Endodermal cell (in vitro differentiated cells): Measurements from ENCODE around the gene SLC27A5. TPM values are rescaled to one million over a fixed set of nuclear protein-coding genes. Genes with fewer than 3 reads are reported as not detected.

ENCODE experiments used
- DNase-seq: peaks from one replicate; pipeline ENCODE4 v3.0.0-alpha.2; 2017
- H3K27ac ChIP-seq: 2 replicates; pipeline ENCODE4 v1.5.1; 2013; ENCODE audit warnings: mild to moderate bottlenecking, low read depth, low read length, moderate library complexity
- H3K27me3 ChIP-seq: 2 replicates; pipeline ENCODE4 v1.6.1; 2013; ENCODE audit warnings: mild to moderate bottlenecking, low read length, moderate library complexity; ENCODE audit not compliant: insufficient read depth, control insufficient read depth, poor library complexity, severe bottlenecking
- H3K36me3 ChIP-seq: 2 replicates; pipeline ENCODE4 v1.7.0; 2013; ENCODE audit warnings: mild to moderate bottlenecking, low read length, moderate library complexity; ENCODE audit not compliant: control insufficient read depth, insufficient read depth
- H3K4me1 ChIP-seq: one replicate; pipeline ENCODE4 v1.7.0; 2013; ENCODE audit warnings: low read length; ENCODE audit not compliant: control insufficient read depth, insufficient read depth
- H3K4me3 ChIP-seq: 2 replicates; pipeline ENCODE4 v1.5.1; 2013; ENCODE audit warnings: mild to moderate bottlenecking, low read length, moderate library complexity
- H3K9ac ChIP-seq: 2 replicates; pipeline ENCODE4 v1.6.1; 2013; ENCODE audit warnings: mild to moderate bottlenecking, low read length, moderate library complexity; ENCODE audit not compliant: poor library complexity, severe bottlenecking; ENCODE audit errors: extremely low read depth
- H3K9me3 ChIP-seq: 2 replicates; pipeline ENCODE4 v1.6.1; 2013; ENCODE audit warnings: mild to moderate bottlenecking, low read length, moderate library complexity; ENCODE audit not compliant: control insufficient read depth
- H3K27ac Mint-ChIP-seq: 2 replicates; pipeline ENCODE4 v1.8.0; 2020; ENCODE audit warnings: mixed read lengths
- H3K27me3 Mint-ChIP-seq: 2 replicates; pipeline ENCODE4 v1.8.0; 2021; ENCODE audit warnings: mild to moderate bottlenecking, mixed read lengths; ENCODE audit not compliant: insufficient read depth
- H3K36me3 Mint-ChIP-seq: 2 replicates; pipeline ENCODE4 v1.8.0; 2020; ENCODE audit warnings: low read depth, mixed read lengths
- H3K4me1 Mint-ChIP-seq: 2 replicates; pipeline ENCODE4 v1.8.0; 2020; ENCODE audit warnings: mixed read lengths
- H3K4me3 Mint-ChIP-seq: 2 replicates; pipeline ENCODE4 v1.8.0; 2020; ENCODE audit warnings: mild to moderate bottlenecking, moderate library complexity, mixed read lengths
- H3K9me3 Mint-ChIP-seq: 2 replicates; pipeline ENCODE4 v1.8.0; 2020; ENCODE audit warnings: mild to moderate bottlenecking, mixed read lengths
- CTCF ChIP-seq: fragments of 200-600 bp; sonication (generic); conservative IDR thresholded peaks from 2 replicates; pipeline ENCODE4 v1.5.0; 2021; ENCODE audit warnings: antibody characterized with exemption, mild to moderate bottlenecking
- WGBS, 2 experiments: methylation state at CpG; one replicate each; pipeline versions ENCODE4 v1.1.5 to v1.1.7; 2013; ENCODE audit warnings: missing lambda C conversion rate in 2 of 2, mixed read lengths in 1 of 2; ENCODE audit not compliant: insufficient coverage in 1 of 2, insufficient read length in 1 of 2; 5-methylcytosine and 5-hydroxymethylcytosine counted together
- total RNA-seq, 2 donors: library from RNA; stranded (reverse); fragmentation: NEBNext Ultra II Directional in 1 of 2; extraction: Animal tissue kit (Norgen Biotek cat#: 25700) in 1 of 2; gene quantifications; 2 replicates in 1 of 2; 3 replicates in 1 of 2; pipeline ENCODE4 v1.2.1, GENCODE V29; 2021

Gene SLC27A5
- total RNA-seq, 2 donors from 2014 or later = 13.6 to 15.3 TPM

DNA sequence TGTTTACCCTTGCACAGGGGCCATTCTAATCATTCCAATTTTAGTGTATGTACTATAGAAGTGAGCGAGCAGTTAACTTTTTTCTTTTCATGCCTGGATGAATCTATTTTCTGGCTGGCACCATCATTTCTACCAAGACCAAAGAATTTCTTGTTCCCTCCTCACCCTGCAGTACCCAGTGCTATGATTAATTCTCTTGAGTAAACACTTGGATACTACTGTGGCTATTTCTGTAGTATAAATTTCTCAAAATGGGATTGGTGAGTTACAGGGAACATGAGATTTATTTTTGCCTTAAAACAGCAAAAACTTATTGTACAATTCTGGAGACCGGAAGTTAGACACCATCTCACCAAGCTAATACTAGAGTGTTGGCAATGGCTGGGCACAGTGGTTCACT lies 28.0 kb downstream of the SLC27A5 start:
- Mint-ChIP-seq H3K27ac (no peak overlapping the region), H3K4me1 (no peaks in the 10 kb centered on the region), H3K9me3 (no peaks in the 10 kb centered on the region), H3K36me3 (peaks cover 5% of the 10 kb centered on the region), H3K27me3 (no peaks in the 10 kb centered on the region), H3K4me3 (no peak overlapping the region)
- Histone ChIP-seq H3K27me3 (no peaks in the 10 kb centered on the region), H3K4me1 (no peaks in the 10 kb centered on the region), H3K27ac (no peak overlapping the region), H3K9me3 (no peaks in the 10 kb centered on the region), H3K36me3 (no peaks in the 10 kb centered on the region), H3K4me3 (no peak overlapping the region), H3K9ac (no peak overlapping the region)
- no peak for DNase-seq
- 89 to 96% methylated on average over 1 to 2 of the region's 2 CpGs for WGBS, 2 experiments
- TF ChIP-seq CTCF = no peak

DNA sequence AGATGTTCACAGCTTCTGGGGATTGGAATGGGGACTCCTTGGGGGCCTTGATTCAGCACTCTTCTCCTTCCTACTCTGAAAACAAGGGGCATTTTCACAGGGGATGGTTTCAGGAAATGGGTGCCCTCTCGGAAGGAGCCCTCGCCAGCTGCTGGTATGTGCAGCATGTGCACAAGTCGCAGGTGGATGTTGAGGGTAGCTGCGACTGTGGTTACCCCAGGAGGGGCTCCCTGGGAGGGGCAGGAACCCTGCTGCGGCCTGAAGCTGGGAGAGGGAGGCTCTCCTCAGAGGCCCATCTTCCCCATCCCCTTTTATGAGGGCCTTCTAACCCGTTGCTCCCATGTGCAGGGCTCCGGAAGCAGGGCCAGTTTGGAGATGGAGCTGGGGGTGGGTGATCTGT lies 29.4 kb downstream of the SLC27A5 start:
- Histone ChIP-seq H3K4me3 (no peak overlapping the region), H3K27ac (no peak overlapping the region), H3K9ac (no peak overlapping the region), H3K27me3 (no peaks in the 10 kb centered on the region), H3K4me1 (no peaks in the 10 kb centered on the region), H3K36me3 (no peaks in the 10 kb centered on the region), H3K9me3 (no peaks in the 10 kb centered on the region)
- Mint-ChIP-seq H3K27ac (no peak overlapping the region), H3K36me3 (peaks cover 5% of the 10 kb centered on the region), H3K4me3 (no peak overlapping the region), H3K27me3 (no peaks in the 10 kb centered on the region), H3K9me3 (no peaks in the 10 kb centered on the region), H3K4me1 (no peaks in the 10 kb centered on the region)
- TF ChIP-seq CTCF = no peak
- WGBS, 2 experiments = 83 to 96% methylated on average over 4 to 7 of the region's 7 CpGs
- DNase-seq = no peak

- H3K27ac ChIP-seq = no peak overlapping the region
- Mint-ChIP-seq H3K9me3 (no peaks in the 10 kb centered on the region), H3K27ac (no peak overlapping the region), H3K36me3 (peaks cover 8% of the 10 kb centered on the region), H3K4me3 (no peak overlapping the region), H3K27me3 (peaks cover 5% of the 10 kb centered on the region), H3K4me1 (peaks cover 8% of the 10 kb centered on the region)
- no peak for TF ChIP-seq CTCF
- no peak for DNase-seq
- H3K4me1 ChIP-seq = peaks cover 5% of the 10 kb centered on the region
- H3K27me3 ChIP-seq = no peaks in the 10 kb centered on the region
- H3K4me3 ChIP-seq = no peak overlapping the region
- H3K9me3 ChIP-seq = no peaks in the 10 kb centered on the region
- no peaks in the 10 kb centered on the region for H3K36me3 ChIP-seq
- no peak overlapping the region for H3K9ac ChIP-seq
- WGBS, 2 experiments = 81 to 100% methylated on average over 1 to 2 of the region's 2 CpGs
These were observed 31.0 kb downstream of the SLC27A5 start for GRCh38 chr19:58480831-58481230.
